Lung (tissue), 12 donors: ENCODE data around the gene SCN4B. TPM values are rescaled to one million over a fixed set of nuclear protein-coding genes. Genes with fewer than 3 reads are reported as not detected.

Experiments used
- ATAC-seq: fragments of 200-7000 bp; cut with Tn5 transposase; one replicate; pipeline ENCODE4 v1.9.1; 2020; ENCODE audit warnings: moderate number of reproducible peaks; ENCODE audit not compliant: insufficient read depth, low FRiP score
- DNase-seq, 3 donors: peaks; one replicate each; pipeline ENCODE4 v3.0.0-alpha.2; 2013 to 2017
- H3K27ac ChIP-seq, 2 donors: one replicate each; pipeline ENCODE4 v1.5.1; 2013; ENCODE audit warnings: mild to moderate bottlenecking in 2 of 2, moderate library complexity in 2 of 2, control low read depth in 1 of 2, inconsistent platforms in 1 of 2, low read depth in 1 of 2, low read length in 1 of 2
- H3K27me3 ChIP-seq, 3 donors: one replicate each; pipeline ENCODE4 v1.5.1; 2013; ENCODE audit warnings: low read length in 2 of 3; ENCODE audit not compliant: control insufficient read depth in 3 of 3, insufficient read depth in 3 of 3
- H3K36me3 ChIP-seq, 4 donors: one replicate each; pipeline ENCODE4 v1.5.1; 2013; ENCODE audit warnings: low read length in 4 of 4, mild to moderate bottlenecking in 1 of 4, moderate library complexity in 1 of 4; ENCODE audit not compliant: control insufficient read depth in 4 of 4, insufficient read depth in 4 of 4
- H3K4me1 ChIP-seq, 5 donors: one replicate each; pipeline ENCODE4 v1.5.1; 2013; ENCODE audit warnings: low read length in 5 of 5, mild to moderate bottlenecking in 2 of 5, moderate library complexity in 1 of 5; ENCODE audit not compliant: control insufficient read depth in 5 of 5, insufficient read depth in 5 of 5
- H3K4me3 ChIP-seq: one replicate; pipeline ENCODE4 v1.5.1; 2013; ENCODE audit warnings: mild to moderate bottlenecking, control low read depth, moderate library complexity
- H3K9ac ChIP-seq, 2 donors: one replicate each; pipeline ENCODE4 v1.5.1; 2013; ENCODE audit warnings: low read length in 2 of 2, control low read depth in 1 of 2; ENCODE audit not compliant: insufficient read depth in 1 of 2
- H3K9me3 ChIP-seq, 4 donors: one replicate each; pipeline ENCODE4 v1.5.1; 2013; ENCODE audit warnings: low read length in 3 of 4, mild to moderate bottlenecking in 1 of 4, moderate library complexity in 1 of 4; ENCODE audit not compliant: control insufficient read depth in 4 of 4, insufficient read depth in 3 of 4
- WGBS, 2 donors: extraction: QIAGEN DNeasy Blood & Tissue Kit; methylation state at CpG; one replicate each; pipeline ENCODE4 v1.1.7; 2013; 5-methylcytosine and 5-hydroxymethylcytosine counted together
- polyA plus RNA-seq, 2 donors: library from polyadenylated mRNA; stranded (reverse); fragments of 200-250 nt; gene quantifications; one replicate each; pipeline ENCODE4 v1.2.1, GENCODE V29; 2013
- total RNA-seq, 2 donors: library from RNA; depleted of rRNA in 1 of 2; stranded (reverse); fragments of >200 nt in 1 of 2; gene quantifications; one replicate each; pipeline ENCODE4 v1.2.1, GENCODE V29; 2014 to 2021
- TF ChIP-seq, protein P1 (sequence below): IDR thresholded peaks from 2 replicates; pipeline ENCODE4 v1.5.1; 2012; ENCODE audit warnings: mild to moderate bottlenecking; ENCODE audit errors: control extremely low read depth, extremely low read depth
- donor health status: control.
- donor health status: control.
- donor health status: Bipolar disorder and iron deficiency.
- donor health status: healthy.
- donor health status: DM: yes; HTN: yes; CAD: no.

Gene SCN4B
- total and polyA plus RNA-seq, 4 donors, result 0.95 to 5.2 (median 2.3) TPM

DNA sequence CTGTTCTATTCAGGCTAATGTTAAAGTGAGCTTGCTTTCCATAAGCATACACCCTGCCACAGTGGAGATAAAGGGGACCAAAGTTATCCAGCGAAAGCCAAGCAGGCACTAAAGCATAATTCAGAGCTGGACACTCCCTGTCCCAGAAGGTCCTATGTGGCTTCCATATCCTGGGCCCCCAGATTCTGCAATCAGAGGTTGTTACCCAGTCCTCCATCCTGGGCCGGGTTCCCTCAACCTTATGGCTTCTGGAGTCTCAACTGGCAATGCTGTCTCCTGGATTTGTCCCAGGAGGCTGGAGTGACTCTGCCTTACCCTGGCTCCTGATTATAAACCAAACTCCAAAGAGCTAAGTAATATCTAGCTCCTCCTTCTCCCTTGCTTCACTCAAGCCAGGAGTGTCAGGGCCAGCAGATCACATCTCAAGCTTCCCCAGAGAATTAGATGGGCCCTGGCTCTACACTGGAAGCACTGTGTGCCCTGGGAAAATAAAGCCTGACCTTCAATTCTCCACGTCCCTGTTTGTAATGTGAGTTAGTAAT is 51.9 kb downstream of the SCN4B start:
- Histone ChIP-seq H3K9ac (no peak overlapping the region), H3K4me1 (peaks cover 0 to 3% (median 0%) of the 10 kb centered on the region in 5 donors), H3K27ac (peak overlapping the region in 1 of 2 donors; percentile 37), H3K27me3 (peaks cover 0 to 3% (median 0%) of the 10 kb centered on the region in 3 donors), H3K36me3 (no peaks in the 10 kb centered on the region), H3K4me3 (no peak overlapping the region), H3K9me3 (no peaks in the 10 kb centered on the region)
- DNase-seq (no peak), ATAC-seq (no peak)
- WGBS, 2 donors, result 73 to 80% methylated on average over 3 of the region's 3 CpGs
- TF ChIP-seq, protein P1, sequence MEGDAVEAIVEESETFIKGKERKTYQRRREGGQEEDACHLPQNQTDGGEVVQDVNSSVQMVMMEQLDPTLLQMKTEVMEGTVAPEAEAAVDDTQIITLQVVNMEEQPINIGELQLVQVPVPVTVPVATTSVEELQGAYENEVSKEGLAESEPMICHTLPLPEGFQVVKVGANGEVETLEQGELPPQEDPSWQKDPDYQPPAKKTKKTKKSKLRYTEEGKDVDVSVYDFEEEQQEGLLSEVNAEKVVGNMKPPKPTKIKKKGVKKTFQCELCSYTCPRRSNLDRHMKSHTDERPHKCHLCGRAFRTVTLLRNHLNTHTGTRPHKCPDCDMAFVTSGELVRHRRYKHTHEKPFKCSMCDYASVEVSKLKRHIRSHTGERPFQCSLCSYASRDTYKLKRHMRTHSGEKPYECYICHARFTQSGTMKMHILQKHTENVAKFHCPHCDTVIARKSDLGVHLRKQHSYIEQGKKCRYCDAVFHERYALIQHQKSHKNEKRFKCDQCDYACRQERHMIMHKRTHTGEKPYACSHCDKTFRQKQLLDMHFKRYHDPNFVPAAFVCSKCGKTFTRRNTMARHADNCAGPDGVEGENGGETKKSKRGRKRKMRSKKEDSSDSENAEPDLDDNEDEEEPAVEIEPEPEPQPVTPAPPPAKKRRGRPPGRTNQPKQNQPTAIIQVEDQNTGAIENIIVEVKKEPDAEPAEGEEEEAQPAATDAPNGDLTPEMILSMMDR, result no peak

DNA sequence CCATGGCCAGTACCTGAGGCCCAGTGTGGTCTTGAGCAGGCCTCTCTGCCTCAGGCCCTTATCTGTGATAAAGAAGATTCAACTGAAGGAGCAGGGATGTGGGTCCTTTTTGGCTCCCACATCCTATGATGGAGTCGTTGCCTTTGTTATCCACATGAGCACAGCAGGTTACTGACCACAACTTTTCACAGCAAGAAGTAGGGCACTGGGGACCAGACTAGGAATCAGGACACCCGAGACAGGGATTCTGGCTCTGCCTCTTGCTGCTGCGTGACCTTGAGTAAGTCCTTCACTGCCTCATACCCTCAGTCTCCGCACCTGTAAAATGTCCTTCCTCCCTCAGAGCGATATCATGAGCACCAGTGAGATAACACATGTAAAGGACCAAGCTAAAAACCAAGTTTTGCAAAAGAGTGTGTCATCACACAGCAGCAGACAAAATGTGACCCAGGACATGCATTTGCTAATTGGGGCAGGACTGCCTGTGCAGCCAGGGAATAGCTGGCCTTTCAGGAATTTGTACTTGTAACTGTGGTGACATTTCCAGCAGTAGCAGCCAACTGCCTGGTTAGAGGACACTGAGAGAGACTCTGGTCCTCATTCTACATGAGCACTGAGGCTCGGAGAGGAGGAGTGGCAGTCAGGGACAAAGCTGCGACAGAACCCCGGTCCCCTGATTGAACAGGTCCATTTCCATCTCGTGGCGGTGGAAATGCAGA is 52.6 kb downstream of the SCN4B start:
- TF ChIP-seq, protein P1, result no peak
- H3K9ac ChIP-seq, result no peak overlapping the region
- peaks cover 0 to 3% (median 0%) of the 10 kb centered on the region in 5 donors for H3K4me1 ChIP-seq
- H3K27ac ChIP-seq, result peak overlapping the region in 1 of 2 donors; percentile 37
- WGBS, 2 donors, result 87 to 88% methylated on average over 10 of the region's 10 CpGs
- DNase-seq (no peak), ATAC-seq (no peak)
- peaks cover 0 to 3% (median 0%) of the 10 kb centered on the region in 3 donors for H3K27me3 ChIP-seq
- no peaks in the 10 kb centered on the region for H3K9me3 ChIP-seq
- no peaks in the 10 kb centered on the region for H3K36me3 ChIP-seq
- no peak overlapping the region for H3K4me3 ChIP-seq

DNA sequence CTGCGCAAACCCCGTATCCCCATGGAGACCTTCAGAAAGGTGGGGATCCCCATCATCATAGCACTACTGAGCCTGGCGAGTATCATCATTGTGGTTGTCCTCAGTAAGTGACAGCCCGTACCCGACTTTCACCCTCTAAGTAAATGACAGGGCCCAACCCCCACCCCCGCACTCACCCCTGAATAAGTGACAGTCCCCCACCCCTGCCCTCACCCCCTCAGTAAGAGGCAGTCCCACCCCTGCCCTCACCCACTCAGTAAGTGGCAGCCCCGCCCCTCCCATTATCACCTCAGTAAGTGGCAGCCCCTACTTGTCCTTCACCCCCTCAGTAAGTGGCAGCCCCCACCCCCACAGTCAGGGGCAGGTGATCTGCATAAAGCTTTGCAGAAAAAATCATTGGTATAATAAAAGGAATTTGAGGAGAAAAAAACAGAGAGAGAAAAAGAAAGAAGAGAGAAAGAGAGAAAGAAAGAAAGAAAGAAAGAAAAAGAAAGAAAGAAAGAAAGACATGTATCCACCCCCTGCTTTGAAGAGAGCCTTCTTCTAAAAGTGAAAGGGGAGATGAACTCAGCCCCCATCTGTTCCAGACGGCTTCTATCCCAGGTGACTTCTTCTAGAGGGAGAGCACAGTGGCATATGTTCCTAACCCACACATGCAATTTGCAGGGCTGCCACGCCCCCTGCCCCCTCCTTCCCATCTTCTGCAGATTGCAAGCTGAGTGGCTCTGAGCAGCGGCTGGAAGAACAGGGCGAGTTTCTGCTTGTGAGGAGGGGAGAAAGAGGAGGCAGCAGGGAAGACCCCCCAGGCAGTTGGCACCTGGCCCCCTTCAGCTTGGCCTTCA is 53.4 kb downstream of the SCN4B start:
- DNase-seq (peak in 1 of 3 donors; percentile 25), ATAC-seq (no peak)
- no peaks in the 10 kb centered on the region for H3K36me3 ChIP-seq
- H3K27ac ChIP-seq, result no peak overlapping the region
- H3K9ac ChIP-seq, result no peak overlapping the region
- peaks cover 0 to 3% (median 0%) of the 10 kb centered on the region in 3 donors for H3K27me3 ChIP-seq
- TF ChIP-seq, protein P1, result no peak
- 67 to 72% methylated on average over 11 of the region's 11 CpGs for WGBS, 2 donors
- H3K4me3 ChIP-seq, result no peak overlapping the region
- peaks cover 0 to 3% (median 0%) of the 10 kb centered on the region in 5 donors for H3K4me1 ChIP-seq
- H3K9me3 ChIP-seq, result no peaks in the 10 kb centered on the region
